Liver (tissue), 9 donors: ENCODE measurements around the gene RIMBP2. TPM values are rescaled to one million over a fixed set of nuclear protein-coding genes. Genes with fewer than 3 reads are reported as not detected.
"Not testable (repeated sequence)": the region's sequence is repeated elsewhere in the genome, so short reads cannot be mapped to it uniquely, and the experiment has no call there.

ENCODE experiments used
- DNase-seq: peaks from one replicate; pipeline ENCODE4 v3.0.0-alpha.2; 2017; ENCODE audit warnings: low spot score
- H3K27ac ChIP-seq, 2 donors: one replicate each; pipeline ENCODE4 v1.7.0; 2013; ENCODE audit warnings: inconsistent platforms in 2 of 2, low read length in 2 of 2, control low read depth in 1 of 2, low read depth in 1 of 2, mild to moderate bottlenecking in 1 of 2
- H3K27me3 ChIP-seq, 4 donors: one replicate each; pipeline versions ENCODE4 v1.6.1 to v1.7.0; 2013; ENCODE audit warnings: low read length in 3 of 4, inconsistent platforms in 1 of 4, mild to moderate bottlenecking in 1 of 4, moderate library complexity in 1 of 4; ENCODE audit not compliant: control insufficient read depth in 4 of 4, insufficient read depth in 4 of 4
- H3K36me3 ChIP-seq, 4 donors: one replicate each; pipeline versions ENCODE4 v1.6.1 to v1.7.0; 2013; ENCODE audit warnings: low read length in 3 of 4, mild to moderate bottlenecking in 3 of 4, low read depth in 1 of 4, moderate library complexity in 1 of 4; ENCODE audit not compliant: control insufficient read depth in 4 of 4, insufficient read depth in 3 of 4
- H3K4me1 ChIP-seq, 4 donors: one replicate each; pipeline versions ENCODE4 v1.6.1 to v1.7.0; 2013; ENCODE audit warnings: low read length in 3 of 4, mild to moderate bottlenecking in 3 of 4, moderate library complexity in 1 of 4; ENCODE audit not compliant: control insufficient read depth in 4 of 4, insufficient read depth in 4 of 4
- H3K4me3 ChIP-seq, 3 donors: one replicate each; pipeline versions ENCODE4 v1.6.1 to v1.7.0; 2013; ENCODE audit warnings: low read length in 3 of 3, control low read depth in 1 of 3, low read depth in 1 of 3, mild to moderate bottlenecking in 1 of 3
- H3K9ac ChIP-seq, 2 donors: one replicate each; pipeline ENCODE4 v1.7.0; 2013; ENCODE audit warnings: low read length in 2 of 2, mild to moderate bottlenecking in 2 of 2, moderate library complexity in 2 of 2, control low read depth in 1 of 2, low read depth in 1 of 2
- H3K9me3 ChIP-seq, 4 donors: one replicate each; pipeline versions ENCODE4 v1.6.1 to v1.7.0; 2013; ENCODE audit warnings: low read length in 3 of 4; ENCODE audit not compliant: control insufficient read depth in 4 of 4
- FOXA2 ChIP-seq: IDR thresholded peaks from 2 replicates; pipeline ENCODE4 v1.6.1; 2016; ENCODE audit warnings: antibody characterized with exemption
- HNF4G ChIP-seq: IDR thresholded peaks from 2 replicates; pipeline ENCODE4 v1.6.1; 2016; ENCODE audit warnings: antibody characterized with exemption
- NR2F2 ChIP-seq: IDR thresholded peaks from 2 replicates; pipeline ENCODE4 v1.6.1; 2016; ENCODE audit warnings: antibody characterized with exemption
- RAD21 ChIP-seq, 2 donors: IDR thresholded peaks; 2 replicates each; pipeline ENCODE4 v1.6.1; 2016; ENCODE audit warnings: antibody characterized with exemption in 2 of 2, mild to moderate bottlenecking in 2 of 2
- SP1 ChIP-seq: IDR thresholded peaks from 2 replicates; pipeline ENCODE4 v1.6.1; 2018; ENCODE audit warnings: antibody characterized with exemption, mild to moderate bottlenecking
- YY1 ChIP-seq: IDR thresholded peaks from 2 replicates; pipeline ENCODE4 v1.6.1; 2016; ENCODE audit warnings: antibody characterized with exemption, mild to moderate bottlenecking
- WGBS: extraction: QIAGEN DNeasy Blood & Tissue Kit; methylation state at CpG from one replicate; pipeline ENCODE4 v1.1.7; 2013; 5-methylcytosine and 5-hydroxymethylcytosine counted together
- polyA plus RNA-seq, 2 donors: library from polyadenylated mRNA; stranded (reverse) in 1 of 2; unstranded in 1 of 2; fragments of 200-250 nt in 1 of 2; fragments of >200 nt in 1 of 2; fragmentation: Nextera tagmentation in 1 of 2; extraction: Ambion mirVana in 1 of 2; gene quantifications; one replicate each; pipeline versions ENCODE4 v1.2.1 to v1.2.3, GENCODE V29; 2013 to 2015
- total RNA-seq, 2 donors: library from RNA; depleted of rRNA; stranded (reverse); fragments of >200 nt; gene quantifications; one replicate each; pipeline ENCODE4 v1.2.3, GENCODE V29; 2014
- TF ChIP-seq, protein P1 (sequence below): IDR thresholded peaks from 2 replicates; pipeline ENCODE4 v1.6.1; 2016; ENCODE audit warnings: antibody characterized with exemption
- TF ChIP-seq, protein P2 (sequence below): IDR thresholded peaks from 2 replicates; pipeline ENCODE4 v1.6.1; 2016; ENCODE audit warnings: antibody characterized with exemption
- TF ChIP-seq, protein P3 (sequence below): fragments of 150-350 bp; IDR thresholded peaks from 2 replicates; pipeline ENCODE4 v1.5.1; 2017; ENCODE audit warnings: improper control_type of control experiment, low read depth, low read length; ENCODE audit not compliant: missing input control
- donor health status: healthy.
- donor health status: healthy.
- donor health status: healthy.
- donor health status: healthy.
- donor health status: healthy.

The RIMBP2 gene
- total and polyA plus RNA-seq, 4 donors = 0.01 to 0.17 (median 0.09) TPM; not detected in 1

DNA sequence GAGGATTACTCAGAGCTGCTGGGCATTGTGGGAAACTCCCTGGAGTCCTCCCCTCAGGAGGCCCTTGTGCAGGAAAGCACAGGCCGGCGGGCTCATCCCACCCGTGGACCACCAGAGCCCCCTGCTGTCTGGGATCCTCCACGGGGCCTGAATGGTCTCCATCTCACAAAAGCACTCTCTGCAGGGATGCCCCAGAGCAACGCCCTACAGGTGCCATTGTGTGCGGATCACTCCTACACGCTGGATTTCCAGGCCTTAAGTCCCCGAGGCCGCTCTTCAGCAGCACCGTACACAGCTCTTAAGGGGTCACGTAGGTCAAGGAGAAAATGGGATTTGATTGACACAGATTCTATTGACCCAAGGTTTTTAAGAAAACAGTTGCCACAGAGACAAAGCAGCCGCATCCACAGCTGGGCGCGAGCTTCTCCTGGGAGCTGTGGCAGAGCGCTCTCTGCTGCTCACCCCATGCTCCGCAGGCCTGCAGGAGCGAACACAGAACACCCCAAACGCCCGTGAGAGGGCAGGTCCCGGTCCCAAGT is 36.7 kb upstream of the RIMBP2 start:
- 43% methylated on average over 20 of the region's 20 CpGs for WGBS
- no peak for DNase-seq
- Histone ChIP-seq H3K9ac (no peak overlapping the region), H3K27me3 (no peaks in the 10 kb centered on the region), H3K27ac (no peak overlapping the region), H3K4me3 (no peak overlapping the region), H3K4me1 (peaks cover 0 to 5% (median under 1%) of the 10 kb centered on the region in 4 donors), H3K9me3 (no peaks in the 10 kb centered on the region), H3K36me3 (no peaks in the 10 kb centered on the region)
- TF ChIP-seq, protein P1, sequence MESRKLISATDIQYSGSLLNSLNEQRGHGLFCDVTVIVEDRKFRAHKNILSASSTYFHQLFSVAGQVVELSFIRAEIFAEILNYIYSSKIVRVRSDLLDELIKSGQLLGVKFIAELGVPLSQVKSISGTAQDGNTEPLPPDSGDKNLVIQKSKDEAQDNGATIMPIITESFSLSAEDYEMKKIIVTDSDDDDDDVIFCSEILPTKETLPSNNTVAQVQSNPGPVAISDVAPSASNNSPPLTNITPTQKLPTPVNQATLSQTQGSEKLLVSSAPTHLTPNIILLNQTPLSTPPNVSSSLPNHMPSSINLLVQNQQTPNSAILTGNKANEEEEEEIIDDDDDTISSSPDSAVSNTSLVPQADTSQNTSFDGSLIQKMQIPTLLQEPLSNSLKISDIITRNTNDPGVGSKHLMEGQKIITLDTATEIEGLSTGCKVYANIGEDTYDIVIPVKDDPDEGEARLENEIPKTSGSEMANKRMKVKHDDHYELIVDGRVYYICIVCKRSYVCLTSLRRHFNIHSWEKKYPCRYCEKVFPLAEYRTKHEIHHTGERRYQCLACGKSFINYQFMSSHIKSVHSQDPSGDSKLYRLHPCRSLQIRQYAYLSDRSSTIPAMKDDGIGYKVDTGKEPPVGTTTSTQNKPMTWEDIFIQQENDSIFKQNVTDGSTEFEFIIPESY = no peak
- TF ChIP-seq RAD21 (IDR thresholded peaks at IDR 0.05) (no peak), YY1 (no peak), SP1 (no peak), NR2F2 (no peak), HNF4G (no peak)

DNA sequence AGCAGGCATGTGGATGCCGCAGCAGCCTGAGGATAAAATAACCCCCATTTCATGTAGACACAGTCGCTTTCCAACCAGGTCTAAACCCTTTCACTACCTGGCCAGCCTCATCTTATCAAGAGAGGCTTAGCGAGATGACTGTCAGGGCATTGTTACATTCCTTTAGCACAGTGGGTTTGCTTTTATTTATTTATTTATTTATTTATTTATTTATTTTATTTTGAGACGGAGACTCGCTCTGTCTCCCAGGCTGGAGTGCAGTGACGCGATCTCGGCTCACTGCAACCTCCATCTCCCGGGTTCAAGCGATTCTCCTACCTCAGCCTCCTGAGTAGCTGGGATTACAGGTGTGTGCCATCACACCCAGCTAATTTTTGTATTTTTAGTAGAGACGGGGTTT is 35.9 kb upstream of the RIMBP2 start:
- WGBS = 75% methylated on average over 11 of the region's 11 CpGs
- H3K9me3 ChIP-seq, H3K36me3 ChIP-seq, H3K4me3 ChIP-seq, DNase-seq, H3K4me1 ChIP-seq, H3K27me3 ChIP-seq, H3K9ac ChIP-seq, H3K27ac ChIP-seq: not testable (repeated sequence)

DNA sequence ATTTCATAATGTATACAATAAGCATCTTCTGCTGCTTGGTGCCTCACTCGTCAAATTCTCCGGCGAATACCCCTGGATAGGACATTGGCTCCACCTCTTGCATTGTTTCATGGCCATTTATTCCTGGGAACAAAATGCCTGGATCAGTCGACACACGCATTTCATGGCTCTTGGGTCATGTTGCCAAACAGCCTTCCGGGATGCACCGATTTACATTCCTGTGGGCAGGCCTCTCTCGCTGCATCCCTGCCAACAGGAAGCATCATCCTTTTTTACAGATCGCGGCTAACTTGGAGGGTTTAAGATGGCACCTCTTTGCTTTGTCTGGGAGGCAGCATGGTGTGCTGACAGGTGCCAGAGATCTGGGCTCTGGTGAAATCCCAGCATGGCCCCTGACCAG is 32.7 kb upstream of the RIMBP2 start:
- no peak overlapping the region for H3K27ac ChIP-seq
- TF ChIP-seq, protein P2, sequence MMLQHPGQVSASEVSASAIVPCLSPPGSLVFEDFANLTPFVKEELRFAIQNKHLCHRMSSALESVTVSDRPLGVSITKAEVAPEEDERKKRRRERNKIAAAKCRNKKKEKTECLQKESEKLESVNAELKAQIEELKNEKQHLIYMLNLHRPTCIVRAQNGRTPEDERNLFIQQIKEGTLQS = no peak
- TF ChIP-seq, protein P3, sequence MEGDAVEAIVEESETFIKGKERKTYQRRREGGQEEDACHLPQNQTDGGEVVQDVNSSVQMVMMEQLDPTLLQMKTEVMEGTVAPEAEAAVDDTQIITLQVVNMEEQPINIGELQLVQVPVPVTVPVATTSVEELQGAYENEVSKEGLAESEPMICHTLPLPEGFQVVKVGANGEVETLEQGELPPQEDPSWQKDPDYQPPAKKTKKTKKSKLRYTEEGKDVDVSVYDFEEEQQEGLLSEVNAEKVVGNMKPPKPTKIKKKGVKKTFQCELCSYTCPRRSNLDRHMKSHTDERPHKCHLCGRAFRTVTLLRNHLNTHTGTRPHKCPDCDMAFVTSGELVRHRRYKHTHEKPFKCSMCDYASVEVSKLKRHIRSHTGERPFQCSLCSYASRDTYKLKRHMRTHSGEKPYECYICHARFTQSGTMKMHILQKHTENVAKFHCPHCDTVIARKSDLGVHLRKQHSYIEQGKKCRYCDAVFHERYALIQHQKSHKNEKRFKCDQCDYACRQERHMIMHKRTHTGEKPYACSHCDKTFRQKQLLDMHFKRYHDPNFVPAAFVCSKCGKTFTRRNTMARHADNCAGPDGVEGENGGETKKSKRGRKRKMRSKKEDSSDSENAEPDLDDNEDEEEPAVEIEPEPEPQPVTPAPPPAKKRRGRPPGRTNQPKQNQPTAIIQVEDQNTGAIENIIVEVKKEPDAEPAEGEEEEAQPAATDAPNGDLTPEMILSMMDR = no peak
- TF ChIP-seq RAD21 (IDR thresholded peaks at IDR 0.05) (no peak), FOXA2 (no peak), HNF4G (no peak)
- no peaks in the 10 kb centered on the region for H3K9me3 ChIP-seq
- H3K4me3 ChIP-seq = no peak overlapping the region
- no peaks in the 10 kb centered on the region for H3K36me3 ChIP-seq
- WGBS = 66% methylated on average over 10 of the region's 10 CpGs
- H3K4me1 ChIP-seq = peaks cover 2 to 18% (median 13%) of the 10 kb centered on the region in 4 donors
- H3K9ac ChIP-seq = no peak overlapping the region
- no peaks in the 10 kb centered on the region for H3K27me3 ChIP-seq
- DNase-seq = no peak
